ENCODE results near the gene MAPK12.

DNA sequence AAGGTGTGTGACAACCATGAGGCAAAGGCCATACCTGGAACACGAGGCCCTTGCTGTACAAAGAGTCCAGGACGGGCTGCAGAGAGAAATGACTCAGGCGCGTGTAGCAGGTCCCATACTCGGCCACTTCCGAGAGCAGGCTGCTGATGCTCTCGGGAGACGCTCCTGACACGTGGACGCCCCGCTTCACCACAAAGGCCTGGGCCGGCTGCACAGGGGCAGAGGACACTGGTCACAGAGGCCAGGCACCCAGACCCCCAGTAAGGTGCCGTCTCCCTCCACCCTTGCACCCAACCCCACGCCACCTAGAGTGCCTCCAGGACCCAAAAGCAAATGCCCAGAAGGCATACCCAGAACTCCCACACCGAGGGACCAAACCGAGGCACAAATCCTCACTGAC lies 32.1 kb downstream of the MAPK12 start:
- TF ChIP-seq, protein P1, sequence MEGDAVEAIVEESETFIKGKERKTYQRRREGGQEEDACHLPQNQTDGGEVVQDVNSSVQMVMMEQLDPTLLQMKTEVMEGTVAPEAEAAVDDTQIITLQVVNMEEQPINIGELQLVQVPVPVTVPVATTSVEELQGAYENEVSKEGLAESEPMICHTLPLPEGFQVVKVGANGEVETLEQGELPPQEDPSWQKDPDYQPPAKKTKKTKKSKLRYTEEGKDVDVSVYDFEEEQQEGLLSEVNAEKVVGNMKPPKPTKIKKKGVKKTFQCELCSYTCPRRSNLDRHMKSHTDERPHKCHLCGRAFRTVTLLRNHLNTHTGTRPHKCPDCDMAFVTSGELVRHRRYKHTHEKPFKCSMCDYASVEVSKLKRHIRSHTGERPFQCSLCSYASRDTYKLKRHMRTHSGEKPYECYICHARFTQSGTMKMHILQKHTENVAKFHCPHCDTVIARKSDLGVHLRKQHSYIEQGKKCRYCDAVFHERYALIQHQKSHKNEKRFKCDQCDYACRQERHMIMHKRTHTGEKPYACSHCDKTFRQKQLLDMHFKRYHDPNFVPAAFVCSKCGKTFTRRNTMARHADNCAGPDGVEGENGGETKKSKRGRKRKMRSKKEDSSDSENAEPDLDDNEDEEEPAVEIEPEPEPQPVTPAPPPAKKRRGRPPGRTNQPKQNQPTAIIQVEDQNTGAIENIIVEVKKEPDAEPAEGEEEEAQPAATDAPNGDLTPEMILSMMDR (IDR thresholded peaks at IDR 0.05 in 2 of 3, conservative IDR thresholded peaks at IDR 0.05 in 1 of 3; ENCODE audit: control insufficient read depth in 2 of 3, extremely low read depth in 1 of 3, insufficient read depth in 1 of 3, low read depth in 3 of 3, low read length in 3 of 3) = no peak
- TF ChIP-seq EZH2 (IDR thresholded peaks at IDR 0.05; ENCODE audit: borderline replicate concordance, control insufficient read depth, low read depth, low read length) = no peak
- TF ChIP-seq, protein P2, sequence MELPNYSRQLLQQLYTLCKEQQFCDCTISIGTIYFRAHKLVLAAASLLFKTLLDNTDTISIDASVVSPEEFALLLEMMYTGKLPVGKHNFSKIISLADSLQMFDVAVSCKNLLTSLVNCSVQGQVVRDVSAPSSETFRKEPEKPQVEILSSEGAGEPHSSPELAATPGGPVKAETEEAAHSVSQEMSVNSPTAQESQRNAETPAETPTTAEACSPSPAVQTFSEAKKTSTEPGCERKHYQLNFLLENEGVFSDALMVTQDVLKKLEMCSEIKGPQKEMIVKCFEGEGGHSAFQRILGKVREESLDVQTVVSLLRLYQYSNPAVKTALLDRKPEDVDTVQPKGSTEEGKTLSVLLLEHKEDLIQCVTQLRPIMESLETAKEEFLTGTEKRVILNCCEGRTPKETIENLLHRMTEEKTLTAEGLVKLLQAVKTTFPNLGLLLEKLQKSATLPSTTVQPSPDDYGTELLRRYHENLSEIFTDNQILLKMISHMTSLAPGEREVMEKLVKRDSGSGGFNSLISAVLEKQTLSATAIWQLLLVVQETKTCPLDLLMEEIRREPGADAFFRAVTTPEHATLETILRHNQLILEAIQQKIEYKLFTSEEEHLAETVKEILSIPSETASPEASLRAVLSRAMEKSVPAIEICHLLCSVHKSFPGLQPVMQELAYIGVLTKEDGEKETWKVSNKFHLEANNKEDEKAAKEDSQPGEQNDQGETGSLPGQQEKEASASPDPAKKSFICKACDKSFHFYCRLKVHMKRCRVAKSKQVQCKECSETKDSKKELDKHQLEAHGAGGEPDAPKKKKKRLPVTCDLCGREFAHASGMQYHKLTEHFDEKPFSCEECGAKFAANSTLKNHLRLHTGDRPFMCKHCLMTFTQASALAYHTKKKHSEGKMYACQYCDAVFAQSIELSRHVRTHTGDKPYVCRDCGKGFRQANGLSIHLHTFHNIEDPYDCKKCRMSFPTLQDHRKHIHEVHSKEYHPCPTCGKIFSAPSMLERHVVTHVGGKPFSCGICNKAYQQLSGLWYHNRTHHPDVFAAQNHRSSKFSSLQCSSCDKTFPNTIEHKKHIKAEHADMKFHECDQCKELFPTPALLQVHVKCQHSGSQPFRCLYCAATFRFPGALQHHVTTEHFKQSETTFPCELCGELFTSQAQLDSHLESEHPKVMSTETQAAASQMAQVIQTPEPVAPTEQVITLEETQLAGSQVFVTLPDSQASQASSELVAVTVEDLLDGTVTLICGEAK (IDR thresholded peaks at IDR 0.05; ENCODE audit: borderline replicate concordance) = no peak
- no peak for TF ChIP-seq JUNB (IDR thresholded peaks at IDR 0.05)
- TF ChIP-seq MXI1 (IDR thresholded peaks at IDR 0.05; ENCODE audit: low read depth, low read length) = no peak
- TF ChIP-seq RELA (IDR thresholded peaks at IDR 0.05; ENCODE audit: borderline replicate concordance, partially characterized antibody) = no peak
- no peak for TF ChIP-seq SREBF2 (IDR thresholded peaks at IDR 0.05; ENCODE audit: low read length)
- no peak for TF ChIP-seq SMC3 (IDR thresholded peaks at IDR 0.05; ENCODE audit: borderline replicate concordance, low read length)
- no peak for TF ChIP-seq CHD1 (IDR thresholded peaks at IDR 0.05; ENCODE audit: low read depth, low read length)
- TF ChIP-seq BCL11A (IDR thresholded peaks at IDR 0.05; ENCODE audit: low read depth, low read length) = no peak
- no peak for TF ChIP-seq POLR2AphosphoS2 (IDR thresholded peaks at IDR 0.05; ENCODE audit: low read depth, low read length)
- TF ChIP-seq CHD2 (IDR thresholded peaks at IDR 0.05; ENCODE audit: borderline replicate concordance, low read depth, low read length) = no peak
- TF ChIP-seq, protein P3, sequence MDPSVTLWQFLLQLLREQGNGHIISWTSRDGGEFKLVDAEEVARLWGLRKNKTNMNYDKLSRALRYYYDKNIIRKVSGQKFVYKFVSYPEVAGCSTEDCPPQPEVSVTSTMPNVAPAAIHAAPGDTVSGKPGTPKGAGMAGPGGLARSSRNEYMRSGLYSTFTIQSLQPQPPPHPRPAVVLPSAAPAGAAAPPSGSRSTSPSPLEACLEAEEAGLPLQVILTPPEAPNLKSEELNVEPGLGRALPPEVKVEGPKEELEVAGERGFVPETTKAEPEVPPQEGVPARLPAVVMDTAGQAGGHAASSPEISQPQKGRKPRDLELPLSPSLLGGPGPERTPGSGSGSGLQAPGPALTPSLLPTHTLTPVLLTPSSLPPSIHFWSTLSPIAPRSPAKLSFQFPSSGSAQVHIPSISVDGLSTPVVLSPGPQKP (IDR thresholded peaks at IDR 0.05; ENCODE audit: low read depth, low read length) = no peak
